NCI-H2227 treated with DMSO at 0.1 percent for 48 hours (cell line): ENCODE results near the gene PAGR1.
"Not testable (repeated sequence)": the region's sequence is repeated elsewhere in the genome, so short reads cannot be mapped to it uniquely, and the experiment has no call there.

Source experiments
- DNase-seq: peaks from one replicate; lab custom pipeline; 2025; lab: John Stamatoyannopoulos, UW

The PAGR1 gene

DNA sequence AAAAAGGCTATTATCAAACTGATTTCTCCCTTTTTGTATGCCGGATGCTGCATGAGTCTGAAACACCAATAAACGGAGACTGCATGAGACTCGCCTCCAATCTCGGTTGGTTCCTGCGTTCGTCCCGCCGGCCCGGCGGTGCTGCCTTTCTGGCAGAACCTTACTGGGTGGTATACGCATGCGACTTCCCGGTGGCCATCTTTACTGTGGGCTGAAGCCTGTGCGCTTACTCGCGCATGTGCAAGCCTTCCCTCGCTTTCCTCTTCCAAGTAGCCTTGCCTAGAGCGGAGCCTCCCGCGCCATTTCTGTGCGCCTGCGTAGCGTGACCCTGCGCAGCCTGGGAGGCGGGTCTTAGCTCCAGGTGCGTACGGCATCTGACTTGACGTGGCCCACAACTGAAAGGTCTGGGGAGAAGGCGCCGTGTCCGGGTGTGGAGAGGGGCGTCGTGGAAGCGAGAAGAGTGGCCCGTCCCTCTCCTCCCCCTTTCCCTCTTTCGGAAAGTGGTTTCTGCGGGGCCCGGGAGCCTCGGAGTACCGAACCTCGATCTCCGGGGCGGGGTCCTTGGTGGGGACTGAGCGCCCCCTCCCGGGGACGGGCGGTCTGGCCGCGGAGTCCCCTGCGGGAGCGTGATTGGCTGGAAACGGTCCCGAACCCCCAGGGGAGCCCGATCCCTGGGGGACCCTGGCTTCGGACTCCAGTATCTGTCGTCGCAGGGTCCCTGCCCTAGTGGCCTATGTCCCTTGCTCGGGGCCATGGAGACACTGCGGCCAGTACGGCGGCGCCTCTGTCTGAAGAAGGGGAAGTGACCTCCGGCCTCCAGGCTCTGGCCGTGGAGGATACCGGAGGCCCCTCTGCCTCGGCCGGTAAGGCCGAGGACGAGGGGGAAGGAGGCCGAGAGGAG, at the start of gene PAGR1:
TSS of gene PAGR1 (plus strand) at position 360 of the 901 bp plus-strand sequence. CDS start at position 734, 374 bp downstream.
- DNase-seq, result peak; percentile 99

DNA sequence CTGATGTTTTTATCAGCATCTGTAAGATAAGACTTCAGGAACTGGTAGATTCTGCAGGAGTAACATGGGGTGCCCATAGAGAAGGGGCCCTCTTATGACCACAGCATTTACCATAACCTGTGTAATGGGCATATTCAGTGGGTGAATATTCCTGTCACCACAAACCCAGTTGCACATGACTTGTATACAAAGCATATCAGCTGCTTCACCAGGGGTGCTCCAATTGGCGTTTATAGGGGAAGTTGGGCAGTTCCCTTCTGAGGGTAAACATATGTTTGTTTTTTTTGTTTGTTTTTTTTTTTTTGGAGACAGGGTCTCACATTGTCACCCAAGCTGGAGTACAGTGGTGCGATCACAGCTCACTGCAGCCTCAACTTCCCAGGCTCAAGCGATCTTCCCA, 49.4 kb upstream of the PAGR1 start:
- no peak for DNase-seq

DNA sequence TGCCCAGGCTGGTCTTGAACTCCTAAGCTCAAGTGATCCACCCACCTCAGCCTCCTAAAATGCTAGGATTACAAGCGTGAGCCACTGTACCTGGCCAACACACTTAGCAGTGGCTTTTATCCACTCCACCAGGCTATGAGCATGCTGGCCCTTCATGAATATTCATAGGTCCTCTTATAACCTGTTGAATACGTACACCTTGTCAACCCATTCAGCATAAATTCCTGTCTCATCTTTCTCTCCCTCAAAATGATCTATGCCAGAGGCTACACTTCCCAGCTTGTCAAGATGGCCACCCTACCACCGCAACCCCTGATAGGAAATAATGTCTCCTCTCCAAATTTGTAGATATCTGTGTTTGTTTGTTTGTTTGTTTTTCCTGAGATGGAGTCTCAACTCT, 48.9 kb upstream of the PAGR1 start:
- no peak for DNase-seq

DNA sequence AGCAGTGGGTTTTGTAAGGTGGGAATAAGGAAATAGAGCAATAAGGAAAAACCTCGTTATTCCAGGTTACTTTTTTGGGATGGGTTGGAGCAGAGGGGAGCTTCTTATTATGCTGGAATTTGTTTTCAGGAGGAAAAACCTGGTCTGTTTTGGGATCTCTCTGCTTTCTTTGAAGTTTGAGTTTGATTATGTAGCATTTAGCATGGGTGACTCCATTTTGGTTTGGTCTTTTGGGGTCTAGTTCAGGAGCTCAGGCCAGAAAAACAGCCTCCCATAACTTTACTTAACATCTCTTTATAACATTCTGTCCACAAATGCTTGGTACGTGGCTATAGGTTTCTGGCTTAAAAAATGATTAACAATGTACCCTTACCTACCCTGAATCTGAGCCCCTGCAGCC, 46.4 kb upstream of the PAGR1 start:
- DNase-seq, result no peak

DNA sequence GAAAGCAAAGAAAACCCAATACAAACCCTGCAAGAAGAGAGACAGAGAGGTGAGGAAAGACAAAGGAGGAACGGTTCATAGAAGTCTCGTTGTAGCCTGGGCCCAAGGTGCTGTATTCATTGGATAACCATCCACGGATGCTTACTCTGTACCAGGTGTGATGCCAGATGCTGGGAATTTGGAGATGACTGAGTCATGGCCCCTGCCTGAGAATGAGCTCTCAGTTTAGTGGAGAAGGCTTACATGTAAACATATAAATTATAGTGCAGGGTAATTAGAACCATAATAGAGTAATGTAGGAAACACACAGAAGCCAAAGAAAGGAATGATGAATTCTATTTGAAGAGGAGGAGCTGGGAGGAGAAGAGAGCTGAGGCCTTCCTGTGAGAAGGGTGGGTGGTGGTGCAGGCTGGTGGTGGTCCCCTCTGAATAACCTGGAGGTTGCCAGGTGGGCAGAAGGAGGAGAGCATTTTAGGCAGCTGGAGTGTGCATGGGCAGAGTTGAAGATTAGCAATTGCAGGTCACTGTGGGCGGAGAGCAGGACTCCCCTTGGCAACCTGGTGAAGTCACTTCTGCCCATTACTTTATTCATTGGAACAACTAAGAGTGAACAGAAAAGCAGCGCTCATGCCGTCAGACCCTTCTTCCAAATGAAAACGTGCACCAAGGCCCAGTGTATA, 45.6 kb upstream of the PAGR1 start:
- no peak for DNase-seq

DNA sequence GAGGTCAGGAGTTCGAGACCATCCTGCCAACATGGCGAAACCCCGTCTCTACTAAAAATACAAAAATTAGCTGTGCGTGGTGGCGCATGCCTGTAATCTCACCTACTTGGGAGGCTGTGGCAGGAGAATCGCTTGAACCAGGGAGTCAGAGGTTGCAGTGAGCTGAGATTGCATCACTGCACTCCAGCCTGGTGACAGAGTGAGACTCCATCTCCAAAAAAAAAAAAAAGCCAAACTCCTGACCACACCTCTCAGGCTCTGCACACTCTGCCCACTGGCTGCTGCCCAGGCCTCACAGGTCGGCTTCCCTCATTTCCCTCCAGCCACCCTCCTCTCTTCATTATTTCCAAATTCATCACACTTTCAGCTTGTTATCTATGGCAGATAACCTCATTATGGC, 43.6 kb upstream of the PAGR1 start:
- DNase-seq, result not testable (repeated sequence)

DNA sequence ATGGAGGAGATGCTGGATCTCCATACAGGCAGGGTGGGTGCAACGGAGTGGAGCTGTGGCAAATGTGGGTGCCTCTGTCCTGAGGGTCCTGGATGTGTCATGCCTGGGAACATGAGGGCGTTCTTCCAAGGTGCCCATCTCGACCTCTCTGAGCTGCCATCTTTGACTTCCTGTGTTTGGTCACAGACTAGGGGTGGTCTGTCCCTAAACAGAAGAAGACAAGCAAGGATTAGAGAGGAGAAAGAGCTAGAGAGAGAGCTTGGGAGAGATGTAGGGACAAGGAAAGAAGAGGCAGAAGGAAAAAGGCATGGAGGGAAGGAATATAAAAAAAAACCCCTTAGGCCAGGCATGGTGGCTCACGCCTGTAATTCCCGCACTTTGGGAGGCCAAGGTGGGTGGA, 41.2 kb upstream of the PAGR1 start:
- DNase-seq, result no peak

DNA sequence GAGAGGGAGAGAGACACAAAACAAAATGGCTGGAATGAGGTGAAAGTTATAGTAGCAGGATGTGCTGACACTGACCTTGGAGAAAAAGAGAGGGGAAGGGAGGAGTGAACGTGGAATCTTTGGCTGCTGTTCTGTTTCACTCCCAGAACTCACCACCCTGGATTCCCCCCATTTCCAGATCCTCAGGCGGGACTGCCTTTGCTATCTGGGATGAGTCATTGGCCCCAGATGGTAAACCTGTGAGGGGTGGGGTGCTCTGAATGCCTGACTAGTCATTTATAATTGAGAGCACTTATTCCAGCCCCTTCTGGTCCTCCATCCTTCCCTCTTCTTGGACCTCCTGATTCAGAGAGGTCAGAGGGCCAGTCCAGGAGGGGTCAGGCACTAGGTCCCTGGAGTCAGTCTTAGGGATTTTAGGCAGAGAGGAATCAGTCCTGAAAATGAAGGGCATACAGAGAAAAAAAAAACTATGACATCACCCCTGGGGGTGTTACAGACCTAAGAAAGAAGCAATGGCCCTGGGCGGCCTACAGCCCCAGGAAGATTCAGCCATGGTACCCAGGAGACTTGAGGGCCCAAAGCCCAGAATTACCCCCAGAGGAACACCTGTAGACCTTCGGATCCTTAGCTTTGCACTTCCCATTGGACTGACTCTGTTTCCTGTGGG, 40.1 kb upstream of the PAGR1 start:
- no peak for DNase-seq

DNA sequence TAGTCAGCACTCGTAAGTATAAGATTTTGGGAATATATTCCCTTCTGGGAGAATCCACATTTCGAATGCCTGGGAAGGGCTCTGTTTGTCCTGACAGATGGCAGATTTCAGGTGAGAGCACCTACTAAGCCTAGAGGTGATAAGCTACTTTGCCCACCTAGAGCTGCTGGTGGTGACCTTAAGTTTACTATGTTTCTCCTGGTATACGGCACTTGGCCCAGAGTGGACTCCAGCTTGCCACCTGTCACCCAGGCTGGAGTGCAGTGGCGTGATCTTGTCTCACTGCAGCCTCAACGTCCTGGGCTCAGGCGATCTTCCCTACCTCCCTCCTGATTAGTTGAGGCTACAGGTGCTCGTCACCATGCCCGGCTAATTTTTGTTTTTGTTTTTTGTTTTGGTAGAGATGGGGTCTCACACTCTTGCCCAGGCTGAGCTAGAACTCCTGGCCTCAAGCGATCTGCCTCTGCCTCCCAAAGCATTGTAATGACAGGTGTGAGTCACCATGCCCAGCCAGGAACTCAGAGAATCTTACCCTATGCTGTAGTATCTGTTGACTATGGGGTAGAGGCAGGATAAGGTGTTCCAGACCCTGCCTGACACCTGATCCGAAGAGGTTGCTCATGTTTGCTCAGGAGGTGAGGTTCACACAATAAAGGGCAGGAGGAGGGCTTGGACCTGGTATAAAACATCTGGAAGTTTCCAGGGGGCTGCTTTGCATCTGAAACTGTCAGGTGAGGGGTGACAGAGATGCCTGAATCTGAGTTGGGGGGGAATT, 38.2 kb upstream of the PAGR1 start, which contains the start of gene ZG16:
TSS of gene ZG16 (plus strand) at position 681 of the 775 bp plus-strand sequence. CDS start 1,011 bp downstream, outside the sequence.
- DNase-seq, result no peak

DNA sequence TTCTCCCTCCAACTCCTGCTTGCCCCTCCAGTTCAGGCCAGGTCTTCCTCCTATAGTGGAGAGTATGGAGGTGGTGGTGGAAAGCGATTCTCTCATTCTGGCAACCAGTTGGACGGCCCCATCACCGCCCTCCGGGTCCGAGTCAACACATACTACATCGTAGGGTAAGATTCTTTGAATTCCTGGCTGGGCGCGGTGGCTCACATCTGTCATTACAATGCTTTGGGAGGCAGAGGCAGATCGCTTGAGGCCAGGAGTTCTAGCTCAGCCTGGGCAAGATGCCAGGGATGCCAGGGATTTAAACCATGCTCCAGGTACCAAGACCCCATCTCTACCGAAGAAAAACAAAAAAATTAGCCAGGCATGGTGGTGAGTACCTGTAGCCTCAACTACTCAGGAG, 36.5 kb upstream of the PAGR1 start:
- DNase-seq, result no peak

DNA sequence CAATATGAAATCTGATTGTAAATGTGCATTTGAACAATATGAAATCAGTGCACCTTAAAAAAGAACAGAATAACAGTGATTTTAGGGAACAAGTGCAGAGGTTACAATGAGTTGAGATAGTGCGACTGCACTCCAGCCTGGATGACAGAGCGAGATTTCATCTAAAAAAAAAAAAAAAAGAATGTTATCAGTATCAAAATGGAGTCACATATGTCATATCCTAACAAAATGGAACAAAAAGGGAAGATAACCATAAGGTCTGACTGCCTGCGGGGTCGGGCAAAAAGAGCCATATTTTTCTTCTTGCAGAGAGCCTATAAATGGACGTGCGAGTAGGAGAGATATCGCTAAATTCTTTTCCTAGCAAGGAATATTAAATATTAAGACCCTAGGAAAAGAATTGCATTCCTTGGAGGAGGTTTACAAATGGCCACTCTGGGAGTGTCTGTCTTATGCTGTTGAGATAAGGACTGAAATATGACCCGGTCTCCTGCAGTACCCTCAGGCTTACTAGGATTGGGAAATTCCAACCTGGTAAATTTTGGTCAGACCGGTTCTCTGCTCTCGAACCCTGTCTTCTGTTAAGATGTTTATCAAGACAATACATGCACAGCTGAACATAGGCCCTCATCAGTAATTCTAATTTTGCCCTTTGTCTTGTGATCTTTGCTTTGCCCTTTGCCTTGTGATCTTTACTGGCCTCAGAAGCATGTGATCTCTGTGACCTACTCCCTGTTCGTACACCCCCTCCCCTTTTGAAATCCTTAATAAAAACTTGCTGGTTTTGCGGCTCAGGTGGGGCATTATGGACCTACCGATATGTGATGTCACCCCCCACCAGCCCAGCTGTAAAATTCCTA, 32.6 kb upstream of the PAGR1 start:
- not testable (repeated sequence) for DNase-seq

DNA sequence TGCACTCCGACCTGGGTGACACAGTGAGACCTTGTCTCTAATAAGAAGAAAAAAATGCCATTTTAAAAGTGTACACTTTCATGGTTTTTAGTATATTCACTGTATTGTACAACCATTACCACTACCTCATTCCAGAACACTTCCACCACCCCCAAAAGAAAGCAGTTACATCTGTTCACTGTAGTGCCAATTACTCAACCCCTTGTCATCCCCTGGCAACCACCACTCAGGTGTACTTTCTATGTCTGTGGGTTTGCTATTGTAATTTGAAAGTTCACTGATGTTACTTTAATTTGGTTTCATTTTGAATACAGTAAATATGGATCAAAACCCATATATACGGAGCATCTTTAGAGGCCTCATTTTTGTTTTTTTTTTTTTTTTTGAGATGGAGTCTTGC, 31.8 kb upstream of the PAGR1 start:
- no peak for DNase-seq

DNA sequence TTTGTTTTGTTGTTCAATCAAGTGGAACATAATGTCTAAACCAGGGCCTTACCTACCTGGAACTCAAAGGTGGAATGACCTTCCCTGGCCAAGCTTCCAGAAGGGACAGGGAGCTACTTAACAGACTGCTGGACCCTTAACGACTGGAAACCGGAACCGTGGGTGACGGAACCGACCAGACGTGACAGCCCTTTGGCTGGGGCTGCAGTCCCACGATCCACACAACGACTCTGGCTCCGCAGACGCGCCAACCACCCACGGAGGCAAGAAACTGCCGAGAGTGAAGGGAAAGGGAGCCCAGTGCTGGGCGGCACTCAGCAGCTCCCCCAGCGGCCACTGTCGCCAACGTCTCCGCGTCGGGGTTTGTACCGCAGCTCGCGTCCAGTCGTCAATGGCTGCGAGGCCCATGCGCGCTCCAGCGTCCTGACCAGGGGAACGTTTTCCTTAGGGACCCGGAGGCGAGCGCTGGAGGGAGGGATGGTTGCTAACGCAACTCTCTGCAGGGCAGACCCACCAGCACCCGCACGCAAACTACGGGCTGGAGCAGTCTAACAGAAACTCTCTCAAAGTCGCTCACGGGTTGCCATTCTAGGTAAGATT, 31.0 kb upstream of the PAGR1 start:
- no peak for DNase-seq

DNA sequence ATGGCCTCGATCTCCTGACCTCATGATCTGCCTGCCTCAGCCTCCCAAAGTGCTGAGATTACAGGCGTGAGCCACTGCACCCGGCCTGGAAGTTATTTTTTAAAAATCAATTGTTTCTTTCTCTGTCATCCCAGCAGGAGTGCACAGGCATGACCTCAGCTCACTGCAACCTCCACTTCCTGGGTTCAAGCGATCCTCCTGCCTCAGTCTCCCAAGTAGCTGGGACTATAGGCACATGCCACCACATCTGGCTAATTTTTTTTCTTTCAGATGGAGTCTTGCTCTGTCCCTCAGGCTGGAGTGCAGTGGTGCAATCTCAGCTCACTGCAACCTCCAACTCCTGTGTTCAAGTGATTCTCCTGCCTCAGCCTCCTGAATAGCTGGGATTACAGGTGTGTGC, 28.8 kb upstream of the PAGR1 start:
- DNase-seq, result not testable (repeated sequence)

DNA sequence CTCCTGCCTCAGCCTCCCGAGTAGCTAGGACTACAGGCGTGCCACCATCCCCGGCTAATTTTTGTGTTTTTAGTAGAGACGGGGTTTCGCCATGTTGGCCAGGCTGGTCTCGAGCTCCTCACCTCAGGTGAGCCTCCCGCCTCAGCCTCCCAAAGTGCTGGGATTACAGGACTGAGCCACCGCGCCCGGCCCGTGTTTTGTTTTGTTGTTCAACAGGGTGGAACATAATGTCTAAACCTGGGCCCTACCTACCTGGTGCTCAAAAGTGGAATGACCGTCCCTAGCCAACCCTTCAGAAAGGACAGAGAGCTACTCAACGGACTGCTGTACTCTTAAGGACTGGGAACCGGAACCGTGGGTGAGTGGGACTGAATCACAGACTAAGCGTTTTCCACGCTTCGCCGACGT, 26.2 kb upstream of the PAGR1 start:
- DNase-seq, result no peak

DNA sequence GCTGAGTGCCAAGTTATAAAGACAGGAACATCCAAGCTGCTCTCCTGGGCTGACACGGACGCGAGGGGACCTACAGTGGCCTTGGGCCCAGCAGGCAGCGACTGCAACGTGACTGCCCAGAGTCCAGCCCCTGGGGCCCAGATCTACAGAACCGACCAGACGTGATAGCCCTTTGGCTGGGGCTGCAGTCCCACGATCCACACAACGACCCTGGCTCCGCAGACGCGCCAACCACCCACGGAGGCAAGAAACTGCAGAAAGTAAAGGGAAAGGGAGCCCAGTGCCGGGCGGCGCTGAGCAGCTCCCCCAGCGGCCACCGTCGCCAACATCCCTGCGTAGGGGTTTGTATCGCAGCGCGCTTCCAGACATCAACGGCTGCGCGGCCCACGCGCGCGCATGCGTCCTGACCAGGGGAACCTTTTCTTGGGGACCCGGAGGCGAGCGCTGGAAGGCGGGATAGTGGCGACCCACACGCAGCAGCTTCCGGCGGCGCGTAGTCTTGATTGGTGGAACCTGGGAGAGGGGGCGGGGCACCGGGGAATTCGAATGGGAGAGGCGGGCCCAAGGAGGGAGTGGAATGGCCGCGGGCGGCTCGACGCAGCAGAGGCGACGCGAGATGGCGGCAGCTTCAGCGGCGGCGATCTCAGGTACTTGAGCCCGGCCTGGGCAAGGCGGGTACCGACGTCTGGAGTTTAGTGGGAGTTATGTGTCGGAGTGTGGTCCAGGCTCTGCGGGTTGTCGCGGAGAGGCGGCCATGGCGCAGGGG, 25.6 kb upstream of the PAGR1 start, which contains the start of gene KIF22:
TSS of gene KIF22 (plus strand) at position 569 of the 766 bp plus-strand sequence. CDS start at position 578, 9 bp downstream.
- DNase-seq, result peak; percentile 99

DNA sequence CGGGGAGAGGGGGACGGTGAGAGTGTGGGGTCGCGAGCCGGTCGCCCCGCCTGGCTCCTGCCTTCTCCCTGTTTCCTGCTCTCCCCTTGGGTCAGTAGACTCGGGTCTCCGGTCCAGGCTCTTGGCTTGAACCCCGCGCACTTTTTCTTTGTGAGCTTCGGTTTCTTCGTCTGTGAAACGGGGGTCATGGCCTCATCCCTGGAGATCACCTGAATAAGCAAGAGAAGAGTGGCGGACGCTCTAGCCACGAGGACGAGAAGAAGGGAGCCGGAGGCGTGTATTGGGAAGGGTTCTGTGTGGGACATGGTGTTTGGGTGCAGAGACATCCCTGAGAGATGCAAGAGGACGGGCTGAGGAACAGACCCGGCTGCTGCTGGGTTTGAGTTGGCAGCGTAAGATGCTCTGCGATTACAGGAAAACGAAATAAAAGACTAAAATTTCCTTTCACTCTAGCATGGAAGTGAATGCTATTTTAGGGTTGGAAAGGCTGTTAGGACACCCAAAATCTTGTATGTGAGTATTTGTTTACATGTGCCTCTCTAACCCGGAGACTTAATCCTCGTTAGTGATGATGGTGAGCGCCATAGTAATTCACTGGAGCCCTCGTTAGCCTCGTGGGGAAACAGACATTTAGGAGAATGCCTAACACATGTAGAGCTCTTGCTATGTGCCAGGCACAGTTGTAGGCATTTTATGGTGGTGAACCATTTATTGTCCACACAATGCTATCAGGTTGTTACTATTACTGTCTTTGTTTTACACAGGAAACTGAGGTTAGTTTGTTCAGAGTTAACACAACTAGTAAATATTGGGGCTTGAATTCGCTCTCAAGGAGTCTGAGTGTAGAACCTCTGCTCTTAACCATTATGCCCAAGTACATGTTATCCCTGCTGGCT, 24.8 kb upstream of the PAGR1 start:
- DNase-seq, result no peak
